Activated naive CD4-positive, alpha-beta T cell (primary cell): Measurements from ENCODE around the gene FOXG1.

ENCODE experiments used
- DNase-seq, 4 experiments: peaks; one replicate each; lab custom pipeline; 2025; lab: John Stamatoyannopoulos, UW

FOXG1 gene

GRCh38 chr14:28766469-28766955, at the start of gene FOXG1:
FOXG1 (plus strand) TSS chr14:28766787; CDS start chr14:28767280, 493 bp downstream.
- DNase-seq = no peak

- no peak for DNase-seq
These were observed 47.5 kb upstream of the FOXG1 start for GRCh38 chr14:28719130-28719529.

GRCh38 chr14:28731358-28731757, 35.2 kb upstream of the FOXG1 start:
- DNase-seq = no peak

- no peak for DNase-seq
These were observed 24.3 kb upstream of the FOXG1 start for GRCh38 chr14:28742171-28742846.

GRCh38 chr14:28744126-28744525, 22.5 kb upstream of the FOXG1 start:
- DNase-seq = no peak

- no peak for DNase-seq
These were observed 21.4 kb upstream of the FOXG1 start for GRCh38 chr14:28745176-28745575.

GRCh38 chr14:28746247-28746646, 20.3 kb upstream of the FOXG1 start:
- no peak for DNase-seq

GRCh38 chr14:28751467-28752058, 15.0 kb upstream of the FOXG1 start:
- DNase-seq = no peak

GRCh38 chr14:28754209-28754985, 12.2 kb upstream of the FOXG1 start:
- DNase-seq = no peak

- DNase-seq = no peak
These were observed 11.3 kb upstream of the FOXG1 start for GRCh38 chr14:28755198-28755815.

- DNase-seq = no peak
These were observed 10.7 kb upstream of the FOXG1 start for GRCh38 chr14:28755884-28756268.

- DNase-seq = no peak
These were observed 10.2 kb upstream of the FOXG1 start for GRCh38 chr14:28756269-28756883.

GRCh38 chr14:28756884-28757570, 9.6 kb upstream of the FOXG1 start:
- no peak for DNase-seq

- DNase-seq = no peak
These were observed 8.8 kb upstream of the FOXG1 start for GRCh38 chr14:28757786-28758185.

- DNase-seq = no peak
These were observed 8.2 kb upstream of the FOXG1 start for GRCh38 chr14:28758253-28758884.

GRCh38 chr14:28758885-28759652, 7.5 kb upstream of the FOXG1 start:
- no peak for DNase-seq

GRCh38 chr14:28759653-28760313, 6.8 kb upstream of the FOXG1 start:
- DNase-seq = no peak

- DNase-seq = no peak
These were observed 6.1 kb upstream of the FOXG1 start for GRCh38 chr14:28760431-28760996.
